Epidermal melanocyte (primary cell): ENCODE results near the gene KIAA1217.
"Not testable (repeated sequence)": the region's sequence is repeated elsewhere in the genome, so short reads cannot be mapped to it uniquely, and the experiment has no call there.

ENCODE experiments used
- DNase-seq: peaks from one replicate; pipeline ENCODE4 v3.0.0; 2011; ENCODE audit warnings: low spot score; ENCODE audit not compliant: insufficient read length

Gene KIAA1217

GRCh38 chr10:24334279-24334939 lies 125.5 kb downstream of the KIAA1217 start:
- DNase-seq, result no peak

GRCh38 chr10:24337723-24338122 lies 128.8 kb downstream of the KIAA1217 start:
- DNase-seq, result not testable (repeated sequence)

GRCh38 chr10:24339387-24339786 lies 130.4 kb downstream of the KIAA1217 start:
- no peak for DNase-seq

GRCh38 chr10:24340446-24340845 lies 131.5 kb downstream of the KIAA1217 start:
- no peak for DNase-seq

GRCh38 chr10:24340883-24341282 lies 131.9 kb downstream of the KIAA1217 start:
- no peak for DNase-seq

GRCh38 chr10:24341371-24341770 lies 132.4 kb downstream of the KIAA1217 start:
- no peak for DNase-seq

- no peak for DNase-seq
Measured at GRCh38 chr10:24341897-24342296, 133.0 kb downstream of the KIAA1217 start.

GRCh38 chr10:24343686-24344085 lies 134.7 kb downstream of the KIAA1217 start:
- no peak for DNase-seq

- DNase-seq, result no peak
Measured at GRCh38 chr10:24344279-24344678, 135.3 kb downstream of the KIAA1217 start.

- no peak for DNase-seq
Measured at GRCh38 chr10:24344695-24345463, 135.9 kb downstream of the KIAA1217 start.

- no peak for DNase-seq
Measured at GRCh38 chr10:24346877-24347519, 138.1 kb downstream of the KIAA1217 start.

GRCh38 chr10:24349379-24350001 lies 140.6 kb downstream of the KIAA1217 start:
- DNase-seq, result no peak

GRCh38 chr10:24350070-24350921 lies 141.4 kb downstream of the KIAA1217 start:
- no peak for DNase-seq

- DNase-seq, result not testable (repeated sequence)
Measured at GRCh38 chr10:24350922-24351225, 141.9 kb downstream of the KIAA1217 start.

- no peak for DNase-seq
Measured at GRCh38 chr10:24351961-24352360, 143.0 kb downstream of the KIAA1217 start.

GRCh38 chr10:24352399-24352798 lies 143.5 kb downstream of the KIAA1217 start:
- no peak for DNase-seq

GRCh38 chr10:24353319-24353718 lies 144.4 kb downstream of the KIAA1217 start:
- no peak for DNase-seq

- no peak for DNase-seq
Measured at GRCh38 chr10:24355056-24355688, 146.2 kb downstream of the KIAA1217 start.

GRCh38 chr10:24357344-24358004 lies 148.5 kb downstream of the KIAA1217 start:
- no peak for DNase-seq

GRCh38 chr10:24358022-24358421 lies 149.1 kb downstream of the KIAA1217 start:
- DNase-seq, result no peak
